Neural progenitor cell (in vitro differentiated cells): ENCODE results near the gene BRAT1.

ENCODE experiments used
- CTCF ChIP-seq: fragments of 200-600 bp; sonication (generic); IDR thresholded peaks from 2 replicates; pipeline ENCODE4 v1.5.1; 2017; ENCODE audit warnings: antibody characterized with exemption, mild to moderate bottlenecking
- EZH2phosphoT487 ChIP-seq: fragments of 200-600 bp; sonication (generic); IDR thresholded peaks from 2 replicates; pipeline ENCODE4 v1.6.1; 2017; ENCODE audit warnings: antibody characterized with exemption

GRCh38 chr7:2592375-2592865, 37.1 kb upstream of the BRAT1 start:
- TF ChIP-seq EZH2phosphoT487 = no peak
- no peak for TF ChIP-seq CTCF
